BJ (cell line): ENCODE data around the gene PITPNM3. TPM values are rescaled to one million over a fixed set of nuclear protein-coding genes. Genes with fewer than 3 reads are reported as not detected.

ENCODE experiments used
- CTCF ChIA-PET: fragments of 350-600 bp; formaldehyde crosslinking; extraction: SDS; loops from one replicate; lab custom pipeline; 2021; ENCODE audit warnings: antibody characterized with exemption, inconsistent platforms; lab: Yijun Ruan, JAX
- POLR2A ChIA-PET: fragments of 300-600 bp; sonication (Branson Sonifier 250); formaldehyde crosslinking; extraction: SDS; loops from one replicate; lab custom pipeline; 2021; ENCODE audit warnings: antibody characterized with exemption; lab: Charles Lee
- DNase-seq: peaks from one replicate; pipeline ENCODE4 v3.0.0-alpha.2; 2011; ENCODE audit warnings: low read depth
- H3K27me3 ChIP-seq: 2 replicates; pipeline ENCODE4 v1.6.0; 2011; ENCODE audit warnings: low read length; ENCODE audit not compliant: control insufficient read depth, insufficient read depth
- H3K36me3 ChIP-seq: 2 replicates; pipeline ENCODE4 v1.5.1; 2011; ENCODE audit warnings: low read length; ENCODE audit not compliant: control insufficient read depth, insufficient read depth
- H3K4me3 ChIP-seq: 2 replicates; pipeline ENCODE4 v1.5.1; 2011; ENCODE audit warnings: low read depth, mild to moderate bottlenecking, control low read depth, low read length
- CTCF ChIP-seq: IDR thresholded peaks from 2 replicates; pipeline ENCODE4 v1.5.1; 2011; ENCODE audit warnings: low read depth, mild to moderate bottlenecking, control low read depth, inconsistent platforms, low read length, moderate library complexity; ENCODE audit not compliant: insufficient read depth
- polyA plus RNA-seq: library from polyadenylated mRNA; depleted of rRNA; stranded (reverse); fragments of >200 nt; gene quantifications from 2 replicates; pipeline ENCODE4 v1.2.3, GENCODE V29; 2011

The PITPNM3 gene
- polyA plus RNA-seq, 1 experiment: 0.64 TPM

DNA sequence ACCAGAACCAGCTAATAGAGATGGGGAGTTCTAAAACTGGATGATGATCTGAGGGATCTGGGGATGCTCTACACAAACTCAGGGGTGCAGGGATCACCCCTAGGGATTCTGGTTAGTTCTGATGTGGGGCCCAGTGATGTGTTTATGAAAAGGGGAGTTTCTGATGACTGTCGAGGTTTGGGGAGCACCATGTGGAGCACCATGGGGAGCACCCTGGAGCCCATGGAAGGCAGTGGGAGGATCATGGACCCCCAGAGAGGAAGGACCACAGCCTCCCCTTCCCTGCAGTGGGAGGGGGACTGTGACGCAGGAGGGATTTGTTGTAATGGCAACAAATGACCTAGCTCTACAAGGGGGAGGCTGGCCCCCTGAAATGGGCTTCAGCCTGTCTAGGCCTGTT is 93.7 kb downstream of the PITPNM3 start:
- TF ChIP-seq CTCF: no peak
- Histone ChIP-seq H3K4me3 (no peak overlapping the region), H3K27me3 (no peaks in the 10 kb centered on the region), H3K36me3 (no peaks in the 10 kb centered on the region)
- DNase-seq: no peak
- ChIA-PET POLR2A (no interaction called here), CTCF (interaction anchor here (1.5 to 3.2 kb wide), 2 partner anchors 10 to 164 kb away, joined by 3 to 13 read pairs; no protein-coding TSS in a partner anchor)

- CTCF ChIA-PET: interaction anchor here (3.2 kb wide), 1 partner anchor 11 kb away, joined by 13 read pairs; no protein-coding TSS in a partner anchor
- DNase-seq: no peak
- H3K27me3 ChIP-seq: no peaks in the 10 kb centered on the region
- no peak overlapping the region for H3K4me3 ChIP-seq
- POLR2A ChIA-PET: no interaction called here
- TF ChIP-seq CTCF: no peak
- H3K36me3 ChIP-seq: no peaks in the 10 kb centered on the region
Measured at GRCh38 chr17:6461792-6462524, 94.4 kb downstream of the PITPNM3 start.

- TF ChIP-seq CTCF: no peak
- DNase-seq: no peak
- Histone ChIP-seq H3K27me3 (no peaks in the 10 kb centered on the region), H3K36me3 (no peaks in the 10 kb centered on the region), H3K4me3 (no peak overlapping the region)
- CTCF ChIA-PET: interaction anchor here (3.2 kb wide), 1 partner anchor 11 kb away, joined by 13 read pairs; no protein-coding TSS in a partner anchor
- POLR2A ChIA-PET: no interaction called here
Measured at GRCh38 chr17:6461246-6461645, 95.1 kb downstream of the PITPNM3 start.

GRCh38 chr17:6460531-6461161 is 95.7 kb downstream of the PITPNM3 start:
- TF ChIP-seq CTCF: no peak
- Histone ChIP-seq H3K4me3 (no peak overlapping the region), H3K36me3 (no peaks in the 10 kb centered on the region), H3K27me3 (no peaks in the 10 kb centered on the region)
- no peak for DNase-seq
- CTCF ChIA-PET: interaction anchor here (3.0 to 3.2 kb wide), 2 partner anchors 12 kb away, joined by 13 to 18 read pairs; no protein-coding TSS in a partner anchor
- POLR2A ChIA-PET: no interaction called here

DNA sequence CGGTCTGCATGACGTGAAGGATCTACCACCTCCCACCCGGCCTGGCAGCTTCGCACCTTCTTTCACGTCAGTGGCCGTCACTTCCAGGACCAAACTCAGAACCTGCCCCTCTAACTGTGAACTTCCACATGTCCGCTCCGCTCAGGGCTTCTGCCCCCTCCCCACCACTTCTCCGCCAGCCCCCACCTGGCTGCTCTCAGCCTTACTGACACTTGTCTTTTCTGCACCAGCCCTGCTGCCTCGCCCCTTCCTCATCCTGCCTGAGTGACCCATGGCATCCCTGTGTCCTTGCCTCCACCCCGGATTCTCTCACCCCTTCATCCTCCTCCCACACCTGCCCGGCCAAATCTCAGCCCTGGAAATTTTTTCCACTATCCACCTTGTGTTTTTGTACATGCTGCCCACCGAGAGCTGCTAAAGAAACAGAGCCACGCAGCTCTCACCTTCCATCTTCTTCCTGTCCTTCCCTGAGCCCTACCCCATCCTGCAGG is 97.8 kb downstream of the PITPNM3 start:
- ChIA-PET POLR2A (no interaction called here), CTCF (interaction anchor here (3.0 kb wide), 1 partner anchor 14 kb away, joined by 18 read pairs; no protein-coding TSS in a partner anchor)
- Histone ChIP-seq H3K4me3 (no peak overlapping the region), H3K36me3 (no peaks in the 10 kb centered on the region), H3K27me3 (no peaks in the 10 kb centered on the region)
- DNase-seq: no peak
- TF ChIP-seq CTCF: no peak
